ENCODE measurements around the gene CHRND. TPM values are rescaled to one million over a fixed set of nuclear protein-coding genes. Genes with fewer than 3 reads are reported as not detected.

CHRND gene
- total RNA-seq, 1 experiment from 2014 or later = not detected

GRCh38 chr2:232581725-232582124 lies 55.8 kb downstream of the CHRND start:
- Mint-ChIP-seq H3K27me3 (ENCODE audit: low read depth) (no peaks in the 10 kb centered on the region), H3K4me3 (no peak overlapping the region), H3K9me3 (no peaks in the 10 kb centered on the region), H3K27ac (no peak overlapping the region), H3K36me3 (peaks cover 18% of the 10 kb centered on the region; the same call in 1 of the 2 replicates), H3K4me1 (peaks cover 7% of the 10 kb centered on the region)
- no peak for TF ChIP-seq FOXP1 (CRISPR knock-in tag; IDR thresholded peaks at IDR 0.05; ENCODE audit: borderline replicate concordance)
- no peak for TF ChIP-seq JAZF1 (CRISPR knock-in tag; IDR thresholded peaks at IDR 0.05)
- no peak for TF ChIP-seq ZBTB21 (CRISPR knock-in tag; IDR thresholded peaks at IDR 0.05; ENCODE audit: borderline replicate concordance)
- TF ChIP-seq KAT7 (CRISPR knock-in tag; IDR thresholded peaks at IDR 0.05; ENCODE audit: borderline replicate concordance) = no peak
- no peak for TF ChIP-seq USF1 (CRISPR knock-in tag; IDR thresholded peaks at IDR 0.05)
- no peak for TF ChIP-seq GABPB1 (CRISPR knock-in tag; IDR thresholded peaks at IDR 0.05)
- no peak for TF ChIP-seq NR2C2 (CRISPR knock-in tag; IDR thresholded peaks at IDR 0.05)
- TF ChIP-seq SMAD4 (CRISPR knock-in tag; IDR thresholded peaks at IDR 0.05) = no peak
- no peak for TF ChIP-seq FOXP4 (CRISPR knock-in tag; IDR thresholded peaks at IDR 0.05)
- TF ChIP-seq CDX4 (CRISPR knock-in tag; IDR thresholded peaks at IDR 0.05; ENCODE audit: borderline replicate concordance) = no peak
- TF ChIP-seq, protein P1, sequence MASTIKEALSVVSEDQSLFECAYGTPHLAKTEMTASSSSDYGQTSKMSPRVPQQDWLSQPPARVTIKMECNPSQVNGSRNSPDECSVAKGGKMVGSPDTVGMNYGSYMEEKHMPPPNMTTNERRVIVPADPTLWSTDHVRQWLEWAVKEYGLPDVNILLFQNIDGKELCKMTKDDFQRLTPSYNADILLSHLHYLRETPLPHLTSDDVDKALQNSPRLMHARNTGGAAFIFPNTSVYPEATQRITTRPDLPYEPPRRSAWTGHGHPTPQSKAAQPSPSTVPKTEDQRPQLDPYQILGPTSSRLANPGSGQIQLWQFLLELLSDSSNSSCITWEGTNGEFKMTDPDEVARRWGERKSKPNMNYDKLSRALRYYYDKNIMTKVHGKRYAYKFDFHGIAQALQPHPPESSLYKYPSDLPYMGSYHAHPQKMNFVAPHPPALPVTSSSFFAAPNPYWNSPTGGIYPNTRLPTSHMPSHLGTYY (CRISPR knock-in tag; IDR thresholded peaks at IDR 0.05) = no peak
- no peak for TF ChIP-seq CREM (CRISPR knock-in tag; IDR thresholded peaks at IDR 0.05)
- no peak for TF ChIP-seq CREB1 (CRISPR knock-in tag; IDR thresholded peaks at IDR 0.05)
- TF ChIP-seq, protein P2, sequence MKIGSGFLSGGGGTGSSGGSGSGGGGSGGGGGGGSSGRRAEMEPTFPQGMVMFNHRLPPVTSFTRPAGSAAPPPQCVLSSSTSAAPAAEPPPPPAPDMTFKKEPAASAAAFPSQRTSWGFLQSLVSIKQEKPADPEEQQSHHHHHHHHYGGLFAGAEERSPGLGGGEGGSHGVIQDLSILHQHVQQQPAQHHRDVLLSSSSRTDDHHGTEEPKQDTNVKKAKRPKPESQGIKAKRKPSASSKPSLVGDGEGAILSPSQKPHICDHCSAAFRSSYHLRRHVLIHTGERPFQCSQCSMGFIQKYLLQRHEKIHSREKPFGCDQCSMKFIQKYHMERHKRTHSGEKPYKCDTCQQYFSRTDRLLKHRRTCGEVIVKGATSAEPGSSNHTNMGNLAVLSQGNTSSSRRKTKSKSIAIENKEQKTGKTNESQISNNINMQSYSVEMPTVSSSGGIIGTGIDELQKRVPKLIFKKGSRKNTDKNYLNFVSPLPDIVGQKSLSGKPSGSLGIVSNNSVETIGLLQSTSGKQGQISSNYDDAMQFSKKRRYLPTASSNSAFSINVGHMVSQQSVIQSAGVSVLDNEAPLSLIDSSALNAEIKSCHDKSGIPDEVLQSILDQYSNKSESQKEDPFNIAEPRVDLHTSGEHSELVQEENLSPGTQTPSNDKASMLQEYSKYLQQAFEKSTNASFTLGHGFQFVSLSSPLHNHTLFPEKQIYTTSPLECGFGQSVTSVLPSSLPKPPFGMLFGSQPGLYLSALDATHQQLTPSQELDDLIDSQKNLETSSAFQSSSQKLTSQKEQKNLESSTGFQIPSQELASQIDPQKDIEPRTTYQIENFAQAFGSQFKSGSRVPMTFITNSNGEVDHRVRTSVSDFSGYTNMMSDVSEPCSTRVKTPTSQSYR (CRISPR knock-in tag; IDR thresholded peaks at IDR 0.05) = no peak
- TF ChIP-seq, protein P3, sequence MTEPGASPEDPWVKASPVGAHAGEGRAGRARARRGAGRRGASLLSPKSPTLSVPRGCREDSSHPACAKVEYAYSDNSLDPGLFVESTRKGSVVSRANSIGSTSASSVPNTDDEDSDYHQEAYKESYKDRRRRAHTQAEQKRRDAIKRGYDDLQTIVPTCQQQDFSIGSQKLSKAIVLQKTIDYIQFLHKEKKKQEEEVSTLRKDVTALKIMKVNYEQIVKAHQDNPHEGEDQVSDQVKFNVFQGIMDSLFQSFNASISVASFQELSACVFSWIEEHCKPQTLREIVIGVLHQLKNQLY (CRISPR knock-in tag; IDR thresholded peaks at IDR 0.05) = no peak
- ATAC-seq (no peak), DNase-seq (ENCODE audit: low spot score) (no peak)
- POLR2A ChIA-PET = no interaction called here
- CTCF ChIA-PET = no interaction called here

DNA sequence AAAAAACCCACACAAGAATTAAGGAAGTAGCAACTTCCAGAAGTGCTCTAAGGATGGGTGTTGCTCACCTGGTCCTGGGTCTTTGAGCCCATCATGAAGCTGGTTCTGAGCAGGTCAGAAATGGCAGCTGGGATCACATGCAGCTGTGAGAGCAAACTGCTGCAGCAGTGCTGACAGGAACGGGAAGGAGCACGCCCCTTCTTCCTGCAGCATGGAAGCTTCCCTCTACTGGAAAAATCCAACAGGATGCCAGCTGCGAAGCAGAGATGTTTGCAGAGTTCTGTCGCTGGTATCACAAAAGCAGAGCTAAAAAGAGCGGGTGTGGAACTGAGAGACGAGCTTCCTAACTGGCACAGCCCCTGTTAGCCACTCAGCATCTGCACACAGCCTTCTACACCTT lies 58.3 kb downstream of the CHRND start:
- Mint-ChIP-seq H3K9me3 (no peaks in the 10 kb centered on the region), H3K4me1 (peaks cover 25% of the 10 kb centered on the region), H3K27ac (no peak overlapping the region), H3K4me3 (no peak overlapping the region), H3K36me3 (peaks cover 16% of the 10 kb centered on the region; the same call in 1 of the 2 replicates), H3K27me3 (ENCODE audit: low read depth) (no peaks in the 10 kb centered on the region)
- no peak for ATAC-seq
- no peak for DNase-seq (ENCODE audit: low spot score)
- ChIA-PET CTCF (no interaction called here), POLR2A (no interaction called here)
- TF ChIP-seq PRDM15 (CRISPR knock-in tag; IDR thresholded peaks at IDR 0.05) = no peak
- no peak for TF ChIP-seq FOXJ3 (CRISPR knock-in tag; IDR thresholded peaks at IDR 0.05; ENCODE audit: borderline replicate concordance)
- TF ChIP-seq, protein P4, sequence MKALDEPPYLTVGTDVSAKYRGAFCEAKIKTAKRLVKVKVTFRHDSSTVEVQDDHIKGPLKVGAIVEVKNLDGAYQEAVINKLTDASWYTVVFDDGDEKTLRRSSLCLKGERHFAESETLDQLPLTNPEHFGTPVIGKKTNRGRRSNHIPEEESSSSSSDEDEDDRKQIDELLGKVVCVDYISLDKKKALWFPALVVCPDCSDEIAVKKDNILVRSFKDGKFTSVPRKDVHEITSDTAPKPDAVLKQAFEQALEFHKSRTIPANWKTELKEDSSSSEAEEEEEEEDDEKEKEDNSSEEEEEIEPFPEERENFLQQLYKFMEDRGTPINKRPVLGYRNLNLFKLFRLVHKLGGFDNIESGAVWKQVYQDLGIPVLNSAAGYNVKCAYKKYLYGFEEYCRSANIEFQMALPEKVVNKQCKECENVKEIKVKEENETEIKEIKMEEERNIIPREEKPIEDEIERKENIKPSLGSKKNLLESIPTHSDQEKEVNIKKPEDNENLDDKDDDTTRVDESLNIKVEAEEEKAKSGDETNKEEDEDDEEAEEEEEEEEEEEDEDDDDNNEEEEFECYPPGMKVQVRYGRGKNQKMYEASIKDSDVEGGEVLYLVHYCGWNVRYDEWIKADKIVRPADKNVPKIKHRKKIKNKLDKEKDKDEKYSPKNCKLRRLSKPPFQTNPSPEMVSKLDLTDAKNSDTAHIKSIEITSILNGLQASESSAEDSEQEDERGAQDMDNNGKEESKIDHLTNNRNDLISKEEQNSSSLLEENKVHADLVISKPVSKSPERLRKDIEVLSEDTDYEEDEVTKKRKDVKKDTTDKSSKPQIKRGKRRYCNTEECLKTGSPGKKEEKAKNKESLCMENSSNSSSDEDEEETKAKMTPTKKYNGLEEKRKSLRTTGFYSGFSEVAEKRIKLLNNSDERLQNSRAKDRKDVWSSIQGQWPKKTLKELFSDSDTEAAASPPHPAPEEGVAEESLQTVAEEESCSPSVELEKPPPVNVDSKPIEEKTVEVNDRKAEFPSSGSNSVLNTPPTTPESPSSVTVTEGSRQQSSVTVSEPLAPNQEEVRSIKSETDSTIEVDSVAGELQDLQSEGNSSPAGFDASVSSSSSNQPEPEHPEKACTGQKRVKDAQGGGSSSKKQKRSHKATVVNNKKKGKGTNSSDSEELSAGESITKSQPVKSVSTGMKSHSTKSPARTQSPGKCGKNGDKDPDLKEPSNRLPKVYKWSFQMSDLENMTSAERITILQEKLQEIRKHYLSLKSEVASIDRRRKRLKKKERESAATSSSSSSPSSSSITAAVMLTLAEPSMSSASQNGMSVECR (CRISPR knock-in tag; IDR thresholded peaks at IDR 0.05; ENCODE audit: borderline replicate concordance) = no peak
- TF ChIP-seq JUN (CRISPR knock-in tag; IDR thresholded peaks at IDR 0.05) = no peak
